Activated effector memory CD4-positive, alpha-beta T cell treated with anti-CD3 and anti-CD28 coated beads, Interleukin-2, amount 50 U/mL, for 16 hours (primary cell): ENCODE data around the gene ABCA3.

Experiments
- DNase-seq: peaks from one replicate; pipeline ENCODE4 v3.0.0-alpha.2; 2020

ABCA3 gene

DNA sequence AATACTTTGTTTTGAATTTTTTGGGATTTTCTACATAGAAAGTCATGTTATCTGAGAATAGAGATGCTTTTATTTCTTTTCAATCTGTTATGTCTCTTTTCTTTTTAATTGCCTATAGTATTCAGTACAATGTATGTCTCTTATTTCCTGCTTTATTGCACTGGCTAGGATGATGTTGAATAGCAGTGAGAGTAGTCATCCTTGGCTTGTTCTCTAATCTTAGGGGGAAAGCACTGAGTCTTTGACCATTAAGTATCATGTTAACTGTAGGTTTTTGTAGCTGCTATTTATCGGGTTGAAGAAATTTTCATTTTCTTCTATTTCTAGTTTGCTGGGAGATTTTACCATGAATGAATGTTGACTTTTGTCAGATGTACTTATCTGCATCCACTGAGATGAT is 10.0 kb upstream of the ABCA3 start:
- DNase-seq: no peak

- no peak for DNase-seq
Observed at GRCh38 chr16:2343211-2343610, 2.7 kb upstream of the ABCA3 start.

DNA sequence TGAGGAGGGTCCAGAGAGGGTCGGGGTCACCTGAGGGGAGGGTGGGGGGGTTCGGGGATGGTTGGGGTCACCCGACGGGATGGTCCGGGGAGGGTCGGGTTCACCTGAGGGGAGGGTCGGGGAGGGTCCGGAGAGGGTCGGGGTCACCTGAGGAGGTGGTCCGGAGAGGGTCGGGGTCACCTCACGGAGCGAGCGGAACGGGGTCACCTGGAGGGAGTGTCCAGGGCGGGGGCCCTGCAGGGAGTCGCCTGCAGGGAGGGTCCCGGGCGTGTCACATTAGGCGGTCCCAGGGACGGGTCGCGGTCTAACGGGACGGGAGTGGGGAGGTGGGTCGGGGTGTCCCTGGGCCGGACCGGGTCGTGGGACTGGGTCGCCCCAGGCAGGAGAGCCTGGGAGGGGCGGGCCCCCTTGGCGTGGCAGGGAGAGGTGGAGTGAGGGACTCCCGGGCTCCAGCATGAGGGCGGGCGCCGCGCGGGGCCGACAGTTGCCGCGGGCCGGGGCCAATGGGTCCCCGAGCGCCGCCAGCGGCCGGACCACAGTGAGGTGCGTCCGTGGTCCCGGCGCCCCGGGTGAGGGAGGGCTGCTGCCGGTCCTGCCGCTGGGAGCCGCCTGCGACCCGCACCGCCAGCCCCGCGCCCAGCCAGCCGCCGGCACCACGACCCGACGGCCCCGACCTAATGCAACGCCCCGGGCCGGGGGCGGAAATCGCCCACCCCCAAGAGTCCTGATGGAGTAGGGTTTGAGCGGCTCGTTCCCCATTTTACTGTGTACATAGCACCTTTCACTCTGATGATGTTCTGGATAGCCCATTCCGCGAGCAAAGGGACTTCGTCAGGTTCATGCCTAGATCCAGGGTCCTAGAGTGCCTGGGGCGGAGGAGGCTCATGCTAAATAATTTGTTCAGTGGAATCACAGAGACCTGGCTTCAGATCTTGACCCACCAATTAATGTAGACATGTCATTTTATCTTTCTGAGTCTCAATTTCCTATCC is 1.2 kb upstream of the ABCA3 start:
- peak; percentile 65 for DNase-seq

- DNase-seq: peak; percentile 75
Observed at GRCh38 chr16:2339521-2340484, 725 bp downstream of the ABCA3 start.

DNA sequence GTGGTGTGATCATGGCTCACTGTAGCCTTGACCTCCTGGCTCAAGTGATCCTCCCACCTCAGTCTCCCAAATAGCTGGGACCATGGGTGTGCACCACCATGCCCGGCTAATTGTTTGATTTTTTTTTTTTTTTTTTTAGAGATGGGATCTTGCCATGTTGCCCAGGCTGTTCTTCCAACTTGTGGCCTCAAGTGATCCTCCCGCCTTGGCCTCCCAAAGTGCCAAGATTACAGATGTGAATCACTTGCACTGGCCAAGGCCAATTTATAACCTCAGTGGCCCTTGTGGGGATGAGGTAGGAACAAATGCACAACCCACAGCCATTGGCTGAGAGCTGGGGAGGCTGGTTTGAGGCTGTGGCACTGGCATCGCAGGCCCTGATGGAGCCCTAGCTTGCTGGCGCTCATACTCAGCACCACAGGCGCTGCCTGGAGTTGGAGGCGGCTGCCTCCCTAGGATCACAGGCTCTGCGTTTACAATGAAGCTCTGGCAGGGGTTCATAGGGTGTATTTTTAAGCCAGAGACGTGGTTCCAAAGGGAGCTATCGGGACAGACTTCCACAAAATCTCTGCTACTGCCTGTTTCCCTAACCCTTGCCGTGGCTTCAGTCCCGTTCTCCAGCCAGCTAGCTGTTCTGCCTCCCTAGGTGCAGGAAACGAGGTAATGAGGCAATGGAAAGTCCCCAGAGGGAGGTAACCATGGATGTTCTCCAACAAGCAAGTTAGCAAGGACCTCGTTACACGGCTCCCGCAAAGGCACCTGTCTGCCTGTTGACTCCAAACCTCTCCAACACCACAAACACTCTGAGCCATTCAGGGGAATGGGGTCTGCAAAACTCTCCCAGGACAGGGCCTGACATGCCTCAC is 2.9 kb downstream of the ABCA3 start:
- no peak for DNase-seq

GRCh38 chr16:2335286-2335895 is 5.1 kb downstream of the ABCA3 start:
- DNase-seq: no peak

DNA sequence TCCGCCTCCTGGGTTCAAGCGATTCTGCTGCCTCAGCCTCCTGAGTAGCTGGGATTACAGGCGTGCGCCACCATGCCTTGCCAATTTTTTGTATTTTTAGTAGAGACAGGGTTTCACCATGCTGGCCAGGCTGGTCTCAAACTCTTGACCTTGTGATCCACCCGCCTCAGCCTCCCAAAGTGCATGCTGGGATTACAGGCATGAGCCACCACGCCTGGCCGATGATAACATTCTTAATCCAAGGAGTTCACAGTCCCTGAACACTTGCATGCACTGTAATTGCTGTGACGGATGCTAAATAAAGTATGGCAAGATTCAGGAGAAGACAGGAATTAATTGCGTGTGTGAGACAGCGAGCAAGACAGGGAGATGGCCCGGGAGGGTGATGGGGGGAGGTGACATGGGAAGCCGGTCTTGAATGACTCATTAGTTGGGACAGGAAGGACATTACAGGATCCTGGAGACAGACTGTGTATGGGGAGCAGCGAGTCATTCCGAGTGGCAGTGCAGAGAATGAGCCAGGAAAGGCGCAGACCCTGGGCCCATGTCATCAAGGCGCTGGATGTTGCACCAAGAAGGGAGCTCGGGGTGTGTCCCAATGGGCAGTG is 6.7 kb downstream of the ABCA3 start:
- no peak for DNase-seq

DNA sequence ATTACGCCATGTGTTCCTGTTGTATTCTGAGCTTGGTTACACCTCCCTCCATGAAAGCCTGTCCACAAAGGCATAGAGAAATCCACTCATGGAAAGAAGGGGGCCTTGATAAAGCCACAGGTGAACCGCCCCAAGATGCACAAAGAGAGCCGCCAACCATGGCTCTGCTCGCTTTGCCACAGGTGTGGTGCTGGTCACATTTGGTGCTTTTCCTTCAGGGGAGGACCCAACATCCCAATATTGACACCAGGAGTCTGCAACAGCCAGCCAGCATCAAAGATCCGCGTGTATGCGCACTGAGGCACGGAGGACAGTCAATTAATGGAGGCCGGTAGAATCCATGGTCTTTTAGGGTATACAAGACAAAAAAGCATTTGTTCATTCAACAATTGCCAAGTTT is 7.3 kb downstream of the ABCA3 start:
- DNase-seq: no peak

DNA sequence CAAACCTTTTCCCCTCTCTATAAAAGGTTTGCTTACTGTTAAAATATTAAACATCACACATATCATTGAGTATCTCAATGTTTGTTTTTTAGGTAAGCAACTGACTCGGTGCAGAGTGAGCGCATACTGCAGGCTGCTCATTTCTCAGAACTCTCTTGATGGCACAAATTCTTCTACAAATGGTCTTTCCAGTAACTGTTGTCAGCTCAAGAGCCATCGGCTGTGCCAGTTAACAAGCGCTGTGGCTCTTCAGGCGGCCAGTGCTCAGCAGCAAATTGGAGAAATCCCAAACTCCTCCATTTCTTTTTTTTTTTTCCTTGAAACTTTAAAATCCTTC is 8.6 kb downstream of the ABCA3 start:
- DNase-seq: no peak

DNA sequence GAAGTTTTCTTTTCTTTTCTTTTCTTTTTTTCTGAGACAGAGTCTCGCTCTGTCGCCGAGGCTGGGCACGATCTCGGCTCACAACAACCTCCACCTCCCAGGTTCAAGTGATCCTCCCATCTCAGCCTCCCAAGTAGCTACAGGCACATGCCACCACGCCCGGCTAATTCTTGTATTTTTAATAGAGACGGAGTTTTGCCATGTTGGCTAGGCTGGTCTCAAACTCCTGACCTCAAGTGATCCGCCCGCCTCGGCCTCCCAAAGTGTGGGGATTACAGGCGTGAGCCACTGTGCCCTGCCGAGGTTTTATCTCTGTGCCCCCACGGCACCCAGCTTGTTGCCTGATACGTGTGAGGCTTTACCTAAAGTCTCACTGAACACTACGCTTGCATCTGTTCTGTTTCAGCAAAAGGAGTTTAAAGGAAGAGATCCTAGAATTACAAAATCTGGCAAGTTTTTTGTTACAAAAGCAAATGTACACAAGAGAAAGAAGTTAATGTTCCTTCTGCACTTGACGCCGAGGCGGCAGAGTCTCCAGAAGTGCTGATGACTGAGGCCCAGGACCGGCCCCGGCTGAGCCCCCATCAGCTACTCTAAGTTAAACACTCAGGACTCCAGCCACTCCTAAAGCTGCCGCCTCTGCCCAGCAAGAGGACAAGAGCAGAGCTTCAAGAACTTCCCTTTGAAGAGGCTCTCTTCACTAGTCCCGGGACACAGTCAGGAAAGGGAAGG is 9.2 kb downstream of the ABCA3 start:
- no peak for DNase-seq

DNA sequence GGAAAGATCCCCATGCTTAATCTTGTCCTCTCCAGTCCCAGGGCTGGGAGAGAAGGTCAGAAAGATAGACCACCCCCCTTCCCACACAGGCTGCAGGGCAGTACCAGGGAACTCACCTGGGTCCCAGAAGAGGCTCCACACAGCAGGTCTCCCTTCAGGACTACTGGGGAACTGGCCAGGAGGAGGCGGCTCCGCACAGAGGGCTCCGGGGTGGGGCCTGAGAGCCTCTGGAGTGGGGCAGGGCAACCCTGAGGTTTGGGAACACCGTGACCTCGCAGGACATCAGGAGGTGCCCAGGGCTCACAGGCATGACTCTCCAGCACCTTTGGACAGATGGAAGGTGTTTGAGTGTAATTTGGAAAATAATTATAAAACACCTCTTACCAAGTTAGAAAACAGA is 11.0 kb downstream of the ABCA3 start:
- no peak for DNase-seq

DNA sequence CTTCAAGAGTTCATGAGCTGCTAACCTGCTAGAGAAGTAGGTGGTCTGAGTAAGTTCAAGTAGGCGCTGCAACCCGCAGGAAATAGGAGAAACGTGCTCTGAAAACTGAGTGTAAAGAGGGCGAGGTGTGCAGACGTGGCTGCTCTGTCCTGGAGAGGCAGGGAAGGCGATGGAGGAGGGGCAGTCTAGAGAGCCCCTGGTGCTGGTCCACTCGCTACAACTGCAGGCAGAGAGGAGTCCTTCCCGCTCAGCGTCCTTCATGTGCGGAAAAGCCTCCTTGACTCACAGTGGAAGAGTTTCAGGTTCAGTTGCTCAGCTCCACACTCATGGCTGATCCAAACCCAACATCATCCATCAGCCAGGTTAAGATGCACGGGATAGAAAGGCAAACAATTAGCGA is 12.1 kb downstream of the ABCA3 start:
- no peak for DNase-seq

DNA sequence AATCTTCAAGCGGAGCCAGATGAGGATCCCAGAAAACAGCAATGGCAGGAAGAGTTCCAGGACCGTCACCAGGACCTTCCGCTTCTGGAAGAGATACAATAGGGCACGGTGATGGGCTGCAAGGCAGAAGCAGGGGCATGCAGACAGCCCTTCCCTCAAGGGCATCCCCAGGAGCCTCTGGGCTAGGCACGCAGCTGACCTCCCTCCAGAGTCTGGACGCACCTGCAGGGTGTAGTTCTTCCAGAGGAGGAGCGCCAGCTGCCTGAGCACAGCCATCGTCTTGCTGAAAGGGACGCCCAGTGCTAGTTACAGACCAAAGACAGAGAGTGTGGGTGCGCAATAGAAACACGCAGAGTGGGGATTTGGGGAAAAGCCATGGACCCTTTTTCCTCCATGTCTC is 14.3 kb downstream of the ABCA3 start:
- DNase-seq: no peak

GRCh38 chr16:2325791-2326190 is 14.7 kb downstream of the ABCA3 start:
- DNase-seq: no peak

GRCh38 chr16:2325181-2325580 is 15.3 kb downstream of the ABCA3 start:
- no peak for DNase-seq

DNA sequence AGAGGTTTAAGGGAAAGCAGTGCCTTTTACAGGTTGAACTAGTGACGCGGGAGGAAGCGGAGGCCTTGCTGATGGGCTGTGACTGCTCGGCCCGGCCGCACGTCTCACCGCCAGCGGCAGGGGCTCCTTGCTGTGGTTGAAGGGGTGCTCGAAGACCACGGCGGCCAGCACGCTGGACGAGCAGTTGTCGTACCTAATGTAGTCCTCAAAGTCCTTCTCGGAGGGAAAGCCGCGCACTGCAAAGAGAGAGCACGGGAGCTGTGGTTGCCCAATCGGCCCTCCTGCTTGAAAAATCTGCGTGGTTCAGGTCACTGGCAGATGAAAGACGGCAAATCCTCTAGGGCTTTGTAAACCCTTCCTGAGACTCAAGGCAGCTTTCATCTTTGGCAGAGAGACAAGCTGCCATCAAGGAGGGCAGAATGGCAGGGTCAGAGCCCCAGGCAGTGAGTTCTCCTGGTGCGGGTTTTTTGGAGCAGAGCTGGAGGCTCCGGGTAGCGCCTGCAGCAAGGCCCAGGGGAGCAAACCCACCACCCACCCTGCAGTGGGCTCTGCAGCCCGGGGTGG is 16.1 kb downstream of the ABCA3 start:
- no peak for DNase-seq

DNA sequence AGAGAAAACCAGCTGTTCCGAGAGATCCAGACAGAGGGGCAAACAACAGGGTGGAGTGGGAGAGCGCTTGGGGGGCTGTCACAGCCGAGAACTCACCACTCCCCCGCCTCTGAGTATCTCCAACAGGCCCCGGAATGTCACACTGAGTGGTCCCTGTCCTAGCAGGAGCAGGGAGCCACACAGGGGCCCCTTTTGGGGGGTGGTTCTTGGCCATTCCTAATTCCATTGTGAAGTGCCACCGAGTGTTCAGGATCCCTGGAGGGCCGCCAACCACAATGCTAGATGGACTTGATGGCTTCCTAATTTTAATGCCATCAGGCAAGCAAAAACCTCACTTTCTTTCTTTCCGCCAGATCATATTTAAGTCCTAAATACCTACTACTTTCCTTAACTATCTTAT is 16.8 kb downstream of the ABCA3 start:
- DNase-seq: no peak

- DNase-seq: no peak
Observed at GRCh38 chr16:2319606-2320005, 20.9 kb downstream of the ABCA3 start.

DNA sequence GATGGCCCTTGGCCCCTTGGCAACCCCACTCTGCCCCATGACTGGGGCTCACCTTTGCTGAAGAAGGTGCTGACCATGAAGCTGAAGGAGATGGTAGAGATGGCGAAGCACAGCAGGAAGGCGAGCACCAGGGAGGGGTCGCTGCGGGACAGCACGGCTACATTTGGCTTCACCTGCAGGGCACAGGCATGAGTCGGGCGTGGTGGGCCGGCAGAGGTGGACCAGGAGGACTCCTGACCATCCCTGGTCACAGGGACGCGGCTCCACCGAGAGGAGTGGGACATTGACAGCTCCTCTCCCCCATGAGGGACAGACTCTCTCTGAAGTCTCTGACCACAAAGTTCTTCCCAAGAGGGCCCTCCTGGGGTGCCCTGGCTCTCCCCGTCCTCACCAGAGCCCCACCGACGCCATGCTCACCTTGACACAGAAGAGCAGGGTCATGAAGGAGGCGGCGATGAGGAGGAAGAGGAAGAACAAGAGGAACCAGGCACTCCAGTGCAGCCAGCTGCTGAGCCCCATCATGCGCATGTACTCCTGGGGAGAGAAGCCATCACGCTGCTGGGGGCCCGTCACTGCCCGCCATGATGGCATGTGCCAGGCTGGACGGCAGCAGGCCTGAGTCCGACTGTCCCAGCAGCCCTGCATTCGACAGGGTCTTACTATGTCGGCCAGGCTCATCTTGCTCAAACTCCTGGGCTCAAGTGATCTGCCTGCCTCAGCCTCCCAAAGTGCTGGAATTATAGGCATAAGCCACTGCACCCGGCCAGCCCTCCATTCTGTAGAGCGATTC is 23.1 kb downstream of the ABCA3 start:
- DNase-seq: no peak
